Neuronal stem cell (in vitro differentiated cells): ENCODE measurements around the gene TPI1.

Experiments used
- DNase-seq: peaks from one replicate; pipeline ENCODE4 v3.0.0-alpha.2; 2013; ENCODE audit warnings: low spot score
- H2AFZ ChIP-seq: one replicate; pipeline ENCODE4 v1.6.1; 2013; ENCODE audit warnings: mild to moderate bottlenecking, low read length, inconsistent platforms
- H2AK5ac ChIP-seq: 2 replicates; pipeline ENCODE4 v1.6.1; 2013; ENCODE audit warnings: low read depth, mild to moderate bottlenecking, inconsistent platforms, low read length, moderate library complexity, mixed read lengths
- H2BK120ac ChIP-seq: 2 replicates; pipeline ENCODE4 v1.6.1; 2013; ENCODE audit warnings: low read depth, mild to moderate bottlenecking, inconsistent platforms, low read length, moderate library complexity, mixed read lengths
- H2BK12ac ChIP-seq: one replicate; pipeline ENCODE4 v1.6.1; 2013; ENCODE audit warnings: low read length, inconsistent platforms
- H2BK15ac ChIP-seq: 2 replicates; pipeline ENCODE4 v1.6.1; 2013; ENCODE audit warnings: mild to moderate bottlenecking, low read length, inconsistent platforms, mixed read lengths
- H2BK5ac ChIP-seq: one replicate; pipeline ENCODE4 v1.6.1; 2013; ENCODE audit warnings: inconsistent platforms, mild to moderate bottlenecking, low read length, moderate library complexity
- H3K14ac ChIP-seq: one replicate; pipeline ENCODE4 v1.6.1; 2013; ENCODE audit warnings: low read length, inconsistent platforms
- H3K18ac ChIP-seq: 2 replicates; pipeline ENCODE4 v1.6.1; 2013; ENCODE audit warnings: low read length, inconsistent platforms
- H3K23ac ChIP-seq: 2 replicates; pipeline ENCODE4 v1.6.1; 2013; ENCODE audit warnings: low read depth, mild to moderate bottlenecking, mixed read lengths, low read length, inconsistent platforms; ENCODE audit not compliant: poor library complexity
- H3K27ac ChIP-seq: replicated peaks from 3 replicates; pipeline ENCODE4 v1.5.1; 2013; ENCODE audit warnings: low read length, inconsistent platforms
- H3K27me3 ChIP-seq, 3 experiments: 2 replicates each; pipeline ENCODE4 v1.6.1; 2013; ENCODE audit warnings: low read length in 3 of 3, mild to moderate bottlenecking in 2 of 3, inconsistent platforms in 1 of 3, low read depth in 1 of 3, mixed read lengths in 1 of 3, moderate library complexity in 1 of 3; ENCODE audit not compliant: control insufficient read depth in 3 of 3, insufficient read depth in 3 of 3
- H3K36me3 ChIP-seq, 2 donors: replicated peaks in 1 of 2; 2 replicates each; pipeline ENCODE4 v1.6.1; 2013; ENCODE audit warnings: low read length in 2 of 2; ENCODE audit not compliant: control insufficient read depth in 2 of 2, insufficient read depth in 2 of 2
- H3K4ac ChIP-seq: 2 replicates; pipeline ENCODE4 v1.6.1; 2013; ENCODE audit warnings: inconsistent platforms, mild to moderate bottlenecking, low read length, moderate library complexity
- H3K4me1 ChIP-seq, 2 donors: 1 replicate in 1 of 2; 2 replicates in 1 of 2; pipeline ENCODE4 v1.6.1; 2013; ENCODE audit warnings: low read length in 2 of 2, low read depth in 1 of 2; ENCODE audit not compliant: control insufficient read depth in 2 of 2, insufficient read depth in 1 of 2
- H3K4me2 ChIP-seq: one replicate; pipeline ENCODE4 v1.6.1; 2013; ENCODE audit warnings: mild to moderate bottlenecking, low read length, inconsistent platforms; ENCODE audit not compliant: insufficient read depth, poor library complexity, severe bottlenecking
- H3K4me3 ChIP-seq, 2 donors: 2 replicates each; pipeline ENCODE4 v1.5.1; 2013; ENCODE audit warnings: low read length in 2 of 2, mild to moderate bottlenecking in 2 of 2, inconsistent platforms in 1 of 2, moderate library complexity in 1 of 2
- H3K79me1 ChIP-seq: one replicate; pipeline ENCODE4 v1.6.1; 2013; ENCODE audit warnings: low read depth, mild to moderate bottlenecking, inconsistent platforms, low read length, moderate library complexity
- H3K9ac ChIP-seq: one replicate; pipeline ENCODE4 v1.6.1; 2013; ENCODE audit warnings: mild to moderate bottlenecking, low read depth, low read length, inconsistent platforms; ENCODE audit not compliant: poor library complexity
- H3K9me3 ChIP-seq, 2 donors: replicated peaks in 1 of 2; 2 replicates each; pipeline versions ENCODE3 to v1.6.1; 2013; ENCODE audit warnings: low read length in 2 of 2, mild to moderate bottlenecking in 2 of 2, inconsistent platforms in 1 of 2, low read depth in 1 of 2, mixed read lengths in 1 of 2, moderate library complexity in 1 of 2; ENCODE audit not compliant: control insufficient read depth in 2 of 2, insufficient read depth in 1 of 2
- H4K8ac ChIP-seq: one replicate; pipeline ENCODE4 v1.6.1; 2013; ENCODE audit warnings: low read depth, mild to moderate bottlenecking, inconsistent platforms, low read length, moderate library complexity
- H4K91ac ChIP-seq: one replicate; pipeline ENCODE4 v1.6.1; 2013; ENCODE audit warnings: low read length, low read depth, mild to moderate bottlenecking, inconsistent platforms; ENCODE audit not compliant: poor library complexity
- WGBS, 2 donors: extraction: QIAGEN DNeasy Blood & Tissue Kit; methylation state at CpG; one replicate each; pipeline ENCODE4 v1.1.7; 2013; ENCODE audit warnings: missing lambda C conversion rate in 2 of 2, mixed read lengths in 1 of 2; ENCODE audit not compliant: insufficient read length in 2 of 2, insufficient replicate concordance in 1 of 2; ENCODE audit errors: extremely low coverage in 2 of 2; 5-methylcytosine and 5-hydroxymethylcytosine counted together

The TPI1 gene

DNA sequence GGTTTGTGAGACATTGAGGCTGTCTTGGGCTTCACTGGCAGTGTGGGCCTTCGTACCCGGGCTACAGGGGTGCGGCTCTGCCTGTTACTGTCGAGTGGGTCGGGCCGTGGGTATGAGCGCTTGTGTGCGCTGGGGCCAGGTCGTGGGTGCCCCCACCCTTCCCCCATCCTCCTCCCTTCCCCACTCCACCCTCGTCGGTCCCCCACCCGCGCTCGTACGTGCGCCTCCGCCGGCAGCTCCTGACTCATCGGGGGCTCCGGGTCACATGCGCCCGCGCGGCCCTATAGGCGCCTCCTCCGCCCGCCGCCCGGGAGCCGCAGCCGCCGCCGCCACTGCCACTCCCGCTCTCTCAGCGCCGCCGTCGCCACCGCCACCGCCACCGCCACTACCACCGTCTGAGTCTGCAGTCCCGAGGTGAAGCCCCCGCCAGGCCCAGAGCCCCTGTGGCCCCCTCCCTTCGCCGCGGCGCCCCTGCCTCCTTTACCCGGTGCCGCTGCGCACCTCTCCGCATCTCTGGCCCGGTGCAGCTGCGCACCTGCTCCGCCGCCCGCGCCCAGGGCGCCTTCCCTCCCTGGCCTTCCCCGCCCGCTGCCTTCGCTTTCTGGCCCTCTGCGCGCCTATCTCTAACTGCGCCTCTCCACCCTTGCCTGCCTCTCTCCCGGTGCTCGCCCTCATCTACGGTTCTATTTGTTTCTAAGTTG lies 47.1 kb downstream of the TPI1 start, which contains the start of gene ENO2:
Gene ENO2 (plus strand): TSS at position 335 of the 701 bp plus-strand sequence. CDS start 1,253 bp downstream, outside the sequence.
- H2BK120ac ChIP-seq = peak within 1 kb of the TSS; percentile 84
- H3K27ac ChIP-seq = peak within 1 kb of the TSS; percentile 62
- H4K91ac ChIP-seq = peak within 1 kb of the TSS; percentile 60
- peak; percentile 56 for DNase-seq
- H3K27me3 ChIP-seq = peaks cover 0 to 3% (median 0%) of the 10 kb centered on the region in 3 experiments
- peak within 1 kb of the TSS; percentile 79 for H2AK5ac ChIP-seq
- WGBS, 2 donors = no CpG with 5 or more reads among the region's 68 CpGs
- peak within 1 kb of the TSS; percentile 80 for H3K4ac ChIP-seq
- peak within 1 kb of the TSS; percentile 88 for H2BK12ac ChIP-seq
- H3K4me3 ChIP-seq = peak within 1 kb of the TSS; percentile 60 to 92
- H3K4me2 ChIP-seq = peak within 1 kb of the TSS; percentile 96
- H4K8ac ChIP-seq = peak within 1 kb of the TSS; percentile 97
- H2AFZ ChIP-seq = peak within 1 kb of the TSS; percentile 99
- peak within 1 kb of the TSS; percentile 92 for H3K23ac ChIP-seq
- H2BK15ac ChIP-seq = peak within 1 kb of the TSS; percentile 96
- H3K79me1 ChIP-seq = peaks cover 13% of the 10 kb centered on the region
- H3K4me1 ChIP-seq = peaks cover 10 to 18% of the 10 kb centered on the region in 2 donors
- peak within 1 kb of the TSS; percentile 98 for H3K9ac ChIP-seq
- H3K14ac ChIP-seq = peak within 1 kb of the TSS; percentile 95
- H3K36me3 ChIP-seq = peaks cover 13 to 22% of the 10 kb centered on the region in 2 donors
- no peaks in the 10 kb centered on the region for H3K9me3 ChIP-seq
- peak within 1 kb of the TSS; percentile 7 for H2BK5ac ChIP-seq
- H3K18ac ChIP-seq = peak within 1 kb of the TSS; percentile 99

DNA sequence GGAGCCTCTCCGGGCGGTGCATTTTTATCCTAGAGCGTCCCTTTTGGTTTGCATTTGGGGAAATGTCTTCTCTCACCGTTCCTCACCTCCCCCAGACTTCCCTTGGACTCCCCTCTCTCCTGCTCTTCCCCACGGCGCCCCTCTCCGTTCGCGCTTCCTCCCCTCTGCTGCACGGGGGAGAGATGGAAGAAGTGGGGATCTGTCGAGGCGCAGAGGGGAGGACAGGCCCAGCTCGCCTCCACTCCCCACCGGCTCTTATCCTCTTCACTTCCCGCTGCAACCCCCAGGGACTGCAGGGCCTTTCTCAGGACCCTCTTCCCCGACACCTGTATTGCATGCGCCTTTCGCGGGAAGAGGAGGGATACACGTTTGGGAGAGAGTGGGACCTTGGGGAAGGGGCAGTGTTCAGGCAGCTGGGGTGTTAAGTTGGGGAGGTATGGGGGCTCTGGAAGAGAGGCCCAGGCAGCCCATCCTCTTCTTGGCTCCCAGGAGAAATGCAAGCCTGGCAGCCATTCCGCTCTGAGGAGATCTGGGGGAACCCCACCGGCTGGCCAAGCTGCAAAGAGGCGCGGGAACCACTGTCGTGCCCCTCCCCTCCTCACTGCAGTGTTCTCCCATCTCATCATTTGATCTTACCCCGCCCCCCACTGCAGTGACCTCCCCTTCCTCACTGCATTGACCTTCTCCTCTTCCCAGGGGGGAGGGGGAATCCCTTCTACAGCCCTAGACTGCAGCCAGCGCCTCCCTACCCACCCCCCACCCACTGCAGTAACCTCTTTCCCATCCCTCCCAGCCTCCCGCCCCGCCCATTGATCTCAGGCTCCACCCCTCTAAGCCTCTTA lies 47.8 kb downstream of the TPI1 start:
- H2BK12ac ChIP-seq = peak overlapping the region; percentile 88
- H3K23ac ChIP-seq = peak overlapping the region; percentile 92
- peaks cover 10 to 19% of the 10 kb centered on the region in 2 donors for H3K4me1 ChIP-seq
- peak; percentile 68 for DNase-seq
- H3K4me2 ChIP-seq = peak overlapping the region; percentile 96
- no peaks in the 10 kb centered on the region for H3K9me3 ChIP-seq
- peak overlapping the region; percentile 7 for H2BK5ac ChIP-seq
- peak overlapping the region; percentile 79 for H2AK5ac ChIP-seq
- peak overlapping the region; percentile 95 for H3K14ac ChIP-seq
- peaks cover 13% of the 10 kb centered on the region for H3K79me1 ChIP-seq
- peak overlapping the region; percentile 99 for H3K18ac ChIP-seq
- H4K8ac ChIP-seq = no peak overlapping the region
- peak overlapping the region; percentile 84 for H2BK120ac ChIP-seq
- H3K27ac ChIP-seq = peak overlapping the region; percentile 58
- WGBS, 2 donors = no CpG with 5 or more reads among the region's 29 CpGs
- H2AFZ ChIP-seq = peak overlapping the region; percentile 99
- H4K91ac ChIP-seq = no peak overlapping the region
- H3K4me3 ChIP-seq = peak overlapping the region; percentile 60 to 92
- H3K27me3 ChIP-seq = peaks cover 0 to 3% (median 0%) of the 10 kb centered on the region in 3 experiments
- peak overlapping the region; percentile 80 for H3K4ac ChIP-seq
- peak overlapping the region; percentile 96 for H2BK15ac ChIP-seq
- H3K9ac ChIP-seq = peak overlapping the region; percentile 94
- H3K36me3 ChIP-seq = peaks cover 19 to 29% of the 10 kb centered on the region in 2 donors

DNA sequence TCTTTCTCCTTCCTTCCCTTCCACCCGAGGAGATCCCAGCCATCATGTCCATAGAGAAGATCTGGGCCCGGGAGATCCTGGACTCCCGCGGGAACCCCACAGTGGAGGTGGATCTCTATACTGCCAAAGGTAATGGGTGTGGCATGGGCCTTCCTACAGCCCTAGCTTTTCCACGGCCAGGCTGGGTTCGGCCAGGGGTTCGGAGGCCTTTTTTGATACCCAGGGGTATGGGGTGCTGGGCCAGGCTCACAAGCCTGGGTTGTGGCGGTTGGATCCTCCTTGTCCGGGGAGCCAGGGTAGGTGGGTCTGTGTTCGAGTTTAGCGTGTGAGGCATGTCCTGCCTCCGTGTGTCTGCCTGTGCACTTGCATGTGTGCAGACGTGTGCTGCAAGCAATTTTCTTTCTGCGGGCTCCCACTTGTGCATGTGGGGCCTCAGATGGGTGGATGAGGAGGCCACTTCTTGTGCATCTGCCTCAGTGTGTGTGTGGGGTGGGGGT lies 48.5 kb downstream of the TPI1 start:
- H3K27me3 ChIP-seq = peaks cover 0 to 3% (median 0%) of the 10 kb centered on the region in 3 experiments
- H3K9ac ChIP-seq = no peak overlapping the region
- H2BK15ac ChIP-seq = peak overlapping the region; percentile 20
- peaks cover 10 to 19% of the 10 kb centered on the region in 2 donors for H3K4me1 ChIP-seq
- WGBS, 2 donors = no CpG with 5 or more reads among the region's 14 CpGs
- H4K8ac ChIP-seq = no peak overlapping the region
- peak overlapping the region in 1 of 2 donors; percentile 69 for H3K4me3 ChIP-seq
- no peak overlapping the region for H2AFZ ChIP-seq
- H2BK120ac ChIP-seq = no peak overlapping the region
- H3K36me3 ChIP-seq = peaks cover 19 to 29% of the 10 kb centered on the region in 2 donors
- no peak overlapping the region for H4K91ac ChIP-seq
- peak overlapping the region; percentile 27 for H2BK5ac ChIP-seq
- peak overlapping the region; percentile 39 for H3K23ac ChIP-seq
- H3K4me2 ChIP-seq = peak overlapping the region; percentile 96
- no peak overlapping the region for H3K27ac ChIP-seq
- peak overlapping the region; percentile 0 for H3K18ac ChIP-seq
- H3K79me1 ChIP-seq = peaks cover 13% of the 10 kb centered on the region
- H3K14ac ChIP-seq = no peak overlapping the region
- no peak for DNase-seq
- H2AK5ac ChIP-seq = no peak overlapping the region
- no peak overlapping the region for H3K4ac ChIP-seq
- no peaks in the 10 kb centered on the region for H3K9me3 ChIP-seq
- no peak overlapping the region for H2BK12ac ChIP-seq
